K562 (cell line): ENCODE data around the gene TSPAN14. TPM values are rescaled to one million over a fixed set of nuclear protein-coding genes. Genes with fewer than 3 reads are reported as not detected.

Experiments used
- ATAC-seq: fragments of 200-7000 bp; cut with Tn5 transposase; 3 replicates; pipeline ENCODE4 v1.9.1; 2020; ENCODE audit warnings: moderate library complexity
- BruUV-seq: library from RNA; stranded (reverse); fragments of 400-500 nt; replicated peaks from 2 replicates; lab custom pipeline; 2021; lab: Mats Ljungman, UMichigan
- CTCF ChIA-PET: fragments of 300-600 bp; formaldehyde crosslinking; extraction: SDS; loops from one replicate; lab custom pipeline; 2021; ENCODE audit warnings: low intra/inter-chr PET ratio; lab: Yijun Ruan, JAX
- POLR2A ChIA-PET: fragments of 300-600, 350-650 bp; sonication (Branson Sonifier 250); formaldehyde crosslinking; extraction: SDS; loops from one replicate; lab custom pipeline; 2021; ENCODE audit warnings: antibody characterized with exemption, inconsistent platforms; lab: Yijun Ruan, JAX
- DNase-seq, 4 experiments: peaks; one replicate each; pipeline versions ENCODE4 v3.0.0 to v3.0.0-alpha.2; 2011 to 2018; ENCODE audit warnings: low spot score in 3 of 4, mixed read lengths in 3 of 4; ENCODE audit errors: extremely low read depth in 1 of 4
- FAIRE-seq: peaks from 2 replicates; lab custom pipeline; 2011; peaks lifted over from hg19 to GRCh38; lab: Jason Lieb, UNC
- H2AFZ ChIP-seq: 2 replicates; pipeline ENCODE4 v1.6.0; 2011; ENCODE audit warnings: low read depth, low read length, control low read depth, inconsistent platforms
- H3K27ac ChIP-seq: fragments of 200-600 bp; 3 replicates; pipeline ENCODE4 v1.8.0; 2011; ENCODE audit warnings: low read depth, mild to moderate bottlenecking, control low read depth, inconsistent platforms, low read length, moderate library complexity, mixed read lengths; ENCODE audit errors: extremely low read depth
- H3K27me3 ChIP-seq, 2 experiments: fragments of 300-600 bp in 1 of 2; 2 replicates in 1 of 2; 3 replicates in 1 of 2; pipeline versions ENCODE4 v1.6.0 to v1.8.0; 2011; ENCODE audit warnings: inconsistent platforms in 2 of 2, low read length in 2 of 2, mild to moderate bottlenecking in 1 of 2, mixed read lengths in 1 of 2, moderate library complexity in 1 of 2; ENCODE audit not compliant: control insufficient read depth in 2 of 2, insufficient read depth in 2 of 2
- H3K36me3 ChIP-seq: fragments of 300-600 bp; 3 replicates; pipeline ENCODE4 v1.8.0; 2011; ENCODE audit warnings: mild to moderate bottlenecking, low read length, inconsistent platforms; ENCODE audit not compliant: control insufficient read depth, insufficient read depth
- H3K4me1 ChIP-seq, 2 experiments: fragments of 200-600 bp in 1 of 2; replicated peaks in 1 of 2; 2 replicates in 1 of 2; 3 replicates in 1 of 2; pipeline versions ENCODE4 v1.5.1 to v1.8.0; 2011; ENCODE audit warnings: inconsistent platforms in 2 of 2, low read length in 2 of 2, mild to moderate bottlenecking in 1 of 2, mixed read lengths in 1 of 2, moderate library complexity in 1 of 2; ENCODE audit not compliant: control insufficient read depth in 2 of 2, insufficient read depth in 2 of 2
- H3K4me2 ChIP-seq: 2 replicates; pipeline ENCODE4 v1.6.1; 2011; ENCODE audit warnings: low read length, control low read depth, inconsistent platforms, mixed read lengths; ENCODE audit not compliant: insufficient read depth
- H3K4me3 ChIP-seq: fragments of 200-600 bp; sonication (generic), shearing (Covaris generic); 2 replicates; pipeline ENCODE4 v1.5.1; 2016; ENCODE audit warnings: control low read depth, inconsistent platforms
- H3K79me2 ChIP-seq: fragments of 200-600 bp; 3 replicates; pipeline ENCODE4 v1.8.0; 2011; ENCODE audit warnings: low read length, inconsistent platforms; ENCODE audit not compliant: control insufficient read depth, insufficient read depth
- H3K9ac ChIP-seq, 2 experiments: 2 replicates each; pipeline versions ENCODE4 v1.6.0 to v1.6.1; 2011; ENCODE audit warnings: low read depth in 2 of 2, low read length in 2 of 2, control low read depth in 1 of 2, inconsistent platforms in 1 of 2, mild to moderate bottlenecking in 1 of 2, mixed read lengths in 1 of 2; ENCODE audit not compliant: insufficient read depth in 1 of 2
- H3K9me1 ChIP-seq: one replicate; pipeline ENCODE4 v1.6.0; 2011; ENCODE audit warnings: inconsistent platforms, mild to moderate bottlenecking, low read length, moderate library complexity; ENCODE audit not compliant: control insufficient read depth, insufficient read depth
- H3K9me3 ChIP-seq: replicated peaks from 2 replicates; pipeline ENCODE4 v1.5.1; 2011; ENCODE audit warnings: low read depth, low read length, inconsistent platforms; ENCODE audit not compliant: control insufficient read depth, insufficient read depth
- H4K20me1 ChIP-seq: replicated peaks from 2 replicates; pipeline ENCODE4 v1.6.1; 2011; ENCODE audit warnings: low read length, inconsistent platforms, mixed read lengths; ENCODE audit not compliant: control insufficient read depth, insufficient read depth
- AFF1 ChIP-seq, 2 experiments: fragments of 450-650 bp; IDR thresholded peaks; 2 replicates each; pipeline ENCODE4 v1.6.1; 2018; ENCODE audit warnings: mild to moderate bottlenecking in 2 of 2, low read depth in 1 of 2; ENCODE audit not compliant: partially characterized antibody in 2 of 2
- BHLHE40 ChIP-seq: IDR thresholded peaks from 2 replicates; pipeline ENCODE4 v1.6.1; 2011; ENCODE audit warnings: low read length, improper control_type of control experiment
- RBFOX2 ChIP-seq: fragments of 200-400 bp; formaldehyde crosslinking; IDR thresholded peaks from 2 replicates; pipeline ENCODE4 v1.6.1; 2017; ENCODE audit warnings: low read depth, mild to moderate bottlenecking, low read length, moderate library complexity
- SRSF7 ChIP-seq: fragments of 200-400 bp; formaldehyde crosslinking; optimal IDR thresholded peaks from 2 replicates; pipeline ENCODE3; 2017; ENCODE audit warnings: mild to moderate bottlenecking, low read depth, low read length
- ZFX ChIP-seq: sonication (generic); formaldehyde crosslinking; IDR thresholded peaks from 2 replicates; pipeline ENCODE4 v1.8.0; 2022; ENCODE audit warnings: mild to moderate bottlenecking, missing genetic modification reagents, moderate library complexity
- ZNF143 ChIP-seq: sonication (generic); formaldehyde crosslinking; IDR thresholded peaks from 2 replicates; pipeline ENCODE4 v1.9.0; 2022; ENCODE audit warnings: mild to moderate bottlenecking, missing genetic modification reagents
- ZNF263 ChIP-seq: sonication (generic); formaldehyde crosslinking; IDR thresholded peaks from 2 replicates; pipeline ENCODE4 v1.8.0; 2022; ENCODE audit warnings: mild to moderate bottlenecking, missing genetic modification reagents, borderline replicate concordance
- WGBS: fragments of 100-300 bp; shearing (Covaris generic); methylation state at CpG from one replicate; pipeline ENCODE4 v1.1.6; 2016; ENCODE audit warnings: low coverage, mixed read lengths; ENCODE audit not compliant: insufficient coverage; ENCODE audit errors: missing lambda C conversion rate; 5-methylcytosine and 5-hydroxymethylcytosine counted together
- in situ Hi-C: fragments of 300-500 bp; cut with MboI; formaldehyde crosslinking; loops from 4 replicates; pipeline ENCODE4 v1.15.0; 2018; ENCODE audit warnings: inconsistent platforms, mixed read lengths
- intact Hi-C: fragments of 100-400 bp; cut with micrococcal nuclease; formaldehyde crosslinking; loops from 2 replicates; pipeline ENCODE4 v1.14.2; 2022
- polyA plus RNA-seq, 8 experiments: library from polyadenylated mRNA; depleted of rRNA in 4 of 8; stranded (reverse) in 5 of 8; unstranded in 3 of 8; fragments of >200 nt; fragmentation: Nextera tagmentation in 2 of 8; fragmentation: Illumina TruSeq in 1 of 8; extraction: Ambion mirVana in 2 of 8; extraction: Trizol in 1 of 8; gene quantifications; 2 replicates each; pipeline versions ENCODE4 v1.2.1 to v1.2.3, GENCODE V29; 2011 to 2014; ENCODE audit warnings: inconsistent platforms in 1 of 8, missing spikeins in 1 of 8
- total RNA-seq, 7 experiments: library from RNA; depleted of rRNA in 6 of 7; stranded (reverse); fragments of >200 nt in 6 of 7; fragmentation: Illumina TruSeq in 2 of 7; extraction: Trizol in 2 of 7; gene quantifications; 2 replicates each; pipeline versions ENCODE4 v1.2.1 to v1.2.3, GENCODE V29; 2011 to 2021; ENCODE audit warnings: low replicate concordance in 1 of 7
- TF ChIP-seq, protein P1 (sequence below), 3 experiments: fragments of 200-800 bp in 1 of 3; sonication (Bioruptor generic) in 1 of 3; sonication (generic) in 1 of 3; formaldehyde crosslinking in 1 of 3; IDR thresholded peaks; 2 replicates each; pipeline versions ENCODE4 v1.6.1 to v1.8.0; 2016 to 2022; ENCODE audit warnings: mild to moderate bottlenecking in 2 of 3, missing compliant biosample characterization in 2 of 3, missing genetic modification characterization in 2 of 3, missing genetic modification reagents in 1 of 3

Gene TSPAN14
- total and polyA plus RNA-seq, 9 of the 15 experiments (the other 6 are each of a cell fraction or from before 2014, with no cell fraction given), result 5.8 to 92.9 (median 23.3) TPM

- no peak overlapping the region for H2AFZ ChIP-seq
- no peak overlapping the region for H3K4me3 ChIP-seq
- peak overlapping the region; percentile 77 for H3K4me2 ChIP-seq
- peaks cover 53% of the 10 kb centered on the region; the same call in 2 of the 3 replicates for H3K36me3 ChIP-seq
- H4K20me1 ChIP-seq, result peaks cover 10% of the 10 kb centered on the region
- DNase-seq (peak; percentile 54 to 77 (median 58)), ATAC-seq (peak; percentile 23), FAIRE-seq (no peak)
- intact Hi-C loops, result no loop called here
- peaks cover 3% of the 10 kb centered on the region for H3K9me1 ChIP-seq
- H3K4me1 ChIP-seq, result peaks cover 60 to 85% of the 10 kb centered on the region in 2 experiments
- H3K27ac ChIP-seq, result peak overlapping the region; percentile 89
- peak overlapping the region; percentile 12 to 83; a peak in 3 of 4 replicates for H3K9ac ChIP-seq
- BruUV-seq, result no TSS peak
- in situ Hi-C loops, result no loop called here
- 63% methylated on average over 14 of the region's 14 CpGs for WGBS
- ChIA-PET POLR2A (interaction anchor here (0.9 to 2.7 kb wide), 5 partner anchors 8 to 55 kb away, joined by 3 to 9 read pairs (median 3); no protein-coding TSS in a partner anchor), CTCF (no interaction called here)
- peaks cover 100% of the 10 kb centered on the region for H3K79me2 ChIP-seq
- H3K27me3 ChIP-seq, result no peaks in the 10 kb centered on the region
- TF ChIP-seq RBFOX2 (peak; percentile 40; the same call in 1 of the 2 replicates), ZFX (CRISPR knock-in tag) (0 out of 2 replicates have a peak, but pooled peaks have one; percentile 13), AFF1 (IDR thresholded peaks at IDR 0.05; ENCODE audit: low read depth in 1 of 2, partially characterized antibody in 2 of 2) (no peak), ZNF263 (CRISPR knock-in tag) (peak; percentile 59; the same call in 1 of the 2 replicates), ZNF143 (CRISPR knock-in tag) (no peak), BHLHE40 (peak; percentile 60), SRSF7 (no peak)
- TF ChIP-seq, protein P1, sequence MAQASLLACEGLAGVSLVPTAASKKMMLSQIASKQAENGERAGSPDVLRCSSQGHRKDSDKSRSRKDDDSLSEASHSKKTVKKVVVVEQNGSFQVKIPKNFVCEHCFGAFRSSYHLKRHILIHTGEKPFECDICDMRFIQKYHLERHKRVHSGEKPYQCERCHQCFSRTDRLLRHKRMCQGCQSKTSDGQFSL (CRISPR knock-in tag; IDR thresholded peaks at IDR 0.05), result no peak
- TF ChIP-seq, protein P1 (tag; IDR thresholded peaks at IDR 0.05), result 0 out of 4 replicates have a peak, but pooled peaks of 1 of the 2 experiments have one; percentile 34
- no peaks in the 10 kb centered on the region for H3K9me3 ChIP-seq
Measured at GRCh38 chr10:80464557-80465450, 10.7 kb downstream of the TSPAN14 start.
